Frontal cortex (tissue), 4 donors: Measurements from ENCODE around the gene NSMF. TPM values are rescaled to one million over a fixed set of nuclear protein-coding genes. Genes with fewer than 3 reads are reported as not detected.
A peak's percentile ranks its signal among the peaks of the same experiment; 100 is the strongest.
"Not testable (repeated sequence)": the region's sequence is repeated elsewhere in the genome, so short reads cannot be mapped to it uniquely, and the experiment has no call there.

Experiments used
- DNase-seq, 2 donors: peaks; one replicate each; pipeline ENCODE4 v3.0.0; 2012; ENCODE audit warnings: low spot score in 2 of 2
- FAIRE-seq: peaks from 2 replicates; lab custom pipeline; 2012; peaks lifted over from hg19 to GRCh38; lab: Jason Lieb, UNC
- total RNA-seq: library from RNA; depleted of rRNA; stranded (reverse); fragments of >200 nt; gene quantifications from one replicate; pipeline ENCODE4 v1.2.3, GENCODE V29; 2014
- donor health status: control.
- donor health status: control.
- donor health status: control.

The NSMF gene
- total RNA-seq, 1 donor from 2014 or later = 33.0 TPM

DNA sequence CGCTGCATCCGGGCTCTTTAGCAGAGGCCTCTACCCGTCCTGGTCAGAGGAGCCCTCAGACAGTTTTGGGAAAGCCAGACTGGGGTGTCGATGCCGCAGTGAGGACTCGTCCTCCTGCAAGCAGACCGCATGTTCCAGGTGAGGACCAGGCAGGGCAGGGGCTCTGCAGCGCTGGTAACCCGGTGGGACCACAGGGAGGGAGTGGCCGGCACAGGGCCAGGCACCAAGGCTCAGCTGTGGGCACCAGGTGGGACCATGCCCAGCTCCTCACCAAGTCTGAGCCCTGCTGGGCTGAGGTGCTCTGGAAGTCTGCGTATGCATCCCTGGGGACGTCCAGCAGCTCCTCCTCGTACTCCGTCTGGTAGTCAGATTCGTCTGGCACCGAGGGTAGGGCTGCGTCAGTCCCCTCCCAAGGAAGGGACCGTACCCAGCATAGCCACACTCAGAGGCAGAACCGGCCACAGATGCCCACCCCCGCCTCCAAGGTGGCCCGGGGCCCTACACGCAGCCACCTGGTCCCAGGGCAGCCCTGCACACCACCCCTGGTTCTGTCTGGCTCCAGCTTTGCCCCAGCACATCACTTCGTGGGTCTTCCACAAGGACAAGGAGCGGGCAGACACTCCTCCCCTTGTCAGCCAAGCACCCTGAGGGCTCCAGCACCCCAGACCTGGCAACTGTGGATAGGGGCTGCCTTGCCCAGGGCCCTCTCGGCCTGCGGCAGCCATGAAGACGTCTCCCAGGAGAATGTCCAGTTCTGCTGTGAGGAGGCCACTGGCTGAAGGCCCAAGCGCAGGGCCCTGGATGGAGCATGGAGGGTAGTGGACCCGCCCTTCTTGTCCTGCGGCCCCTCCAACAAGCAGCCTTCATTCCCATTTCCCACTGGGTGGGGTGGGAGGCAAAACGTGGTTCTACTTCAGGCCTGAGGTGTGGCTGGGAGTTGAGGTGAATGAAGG lies 1.5 kb upstream of the NSMF start:
- no peak for DNase-seq
- no peak for FAIRE-seq

DNA sequence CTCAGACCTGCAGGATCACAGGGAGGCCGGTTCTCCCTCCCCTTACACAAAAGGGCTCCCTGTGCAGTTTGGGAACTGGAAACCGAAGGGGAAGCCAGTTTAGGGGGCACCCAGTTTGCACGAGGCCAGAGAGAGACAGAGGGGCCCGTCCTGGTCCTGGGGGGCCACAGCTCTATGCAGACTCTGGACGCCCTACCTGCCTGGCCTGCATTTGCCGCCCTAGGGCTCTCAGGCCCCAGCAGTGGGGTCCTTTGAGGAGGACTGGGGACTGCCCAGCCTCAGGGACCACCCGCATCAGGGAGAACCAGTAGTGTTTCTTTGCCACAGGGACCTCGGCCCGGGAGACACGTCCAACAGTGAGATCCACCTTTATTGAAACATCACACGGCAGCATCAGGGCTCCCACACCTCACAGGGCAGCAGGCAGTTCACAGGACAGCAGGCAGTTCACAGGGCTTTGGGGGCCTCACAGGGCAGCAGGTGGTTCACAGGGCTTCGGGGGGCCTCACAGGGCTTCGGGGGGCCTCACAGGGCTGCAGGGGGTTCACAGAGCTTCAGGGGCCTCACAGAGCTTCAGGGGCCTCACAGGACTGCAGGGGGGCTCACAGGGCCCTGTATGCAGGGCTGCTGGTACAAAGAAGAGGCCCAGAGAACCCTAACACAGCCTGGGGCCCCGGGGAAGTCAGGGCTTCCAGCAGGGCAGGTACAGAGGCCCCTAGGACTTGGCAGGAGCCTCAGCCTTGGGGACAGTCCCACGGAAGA lies 648 bp upstream of the NSMF start:
- FAIRE-seq (no peak), DNase-seq (no peak)

DNA sequence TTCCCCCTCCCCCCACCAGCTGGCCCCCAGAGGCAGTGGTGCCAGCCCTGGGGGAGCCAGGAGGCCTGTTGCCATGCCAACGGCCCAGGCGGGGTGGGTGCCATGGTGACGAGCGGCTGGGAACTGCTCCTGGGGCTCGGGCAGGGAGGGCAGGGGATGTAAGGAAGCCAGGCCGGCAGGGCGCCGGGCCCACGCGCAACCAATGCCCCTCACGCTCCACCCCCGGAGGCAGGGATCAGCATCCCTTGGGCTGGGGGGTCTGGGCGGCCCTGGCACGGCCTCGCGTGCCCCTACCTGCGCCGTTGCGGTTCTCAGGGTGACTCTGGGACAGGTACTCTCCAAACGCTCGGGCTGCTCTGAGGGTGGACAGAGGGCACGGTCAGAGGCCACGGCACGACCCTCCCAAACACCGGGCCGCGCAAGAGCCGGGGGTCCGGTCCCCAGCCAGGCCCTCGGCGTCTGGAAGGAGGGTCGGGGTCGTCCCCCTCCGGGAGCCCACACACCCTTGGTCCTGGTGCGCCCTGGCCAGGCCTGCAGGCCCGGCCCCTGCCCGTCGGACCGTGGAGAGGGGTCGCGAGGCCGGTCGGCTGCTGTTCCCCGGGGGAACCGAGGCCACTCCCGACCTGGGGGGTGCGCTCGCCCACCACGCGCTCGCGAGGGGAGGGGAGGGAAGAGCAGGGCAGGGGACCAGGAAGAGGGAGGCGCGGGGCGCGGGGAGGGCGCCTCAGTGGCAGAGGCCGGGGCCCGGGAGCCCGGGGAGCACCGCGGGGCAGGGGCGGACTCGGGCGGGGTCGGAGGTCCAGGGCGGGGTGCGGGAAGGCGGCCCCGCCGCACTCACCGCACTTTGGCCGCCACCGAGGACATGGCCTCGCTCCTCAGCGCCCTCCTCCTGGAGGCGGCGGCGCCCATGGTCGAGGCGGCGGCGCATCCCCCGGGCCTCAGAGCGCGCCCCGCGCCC lies 661 bp downstream of the NSMF start:
- peak; percentile 79 to 86 for DNase-seq
- FAIRE-seq = no peak

DNA sequence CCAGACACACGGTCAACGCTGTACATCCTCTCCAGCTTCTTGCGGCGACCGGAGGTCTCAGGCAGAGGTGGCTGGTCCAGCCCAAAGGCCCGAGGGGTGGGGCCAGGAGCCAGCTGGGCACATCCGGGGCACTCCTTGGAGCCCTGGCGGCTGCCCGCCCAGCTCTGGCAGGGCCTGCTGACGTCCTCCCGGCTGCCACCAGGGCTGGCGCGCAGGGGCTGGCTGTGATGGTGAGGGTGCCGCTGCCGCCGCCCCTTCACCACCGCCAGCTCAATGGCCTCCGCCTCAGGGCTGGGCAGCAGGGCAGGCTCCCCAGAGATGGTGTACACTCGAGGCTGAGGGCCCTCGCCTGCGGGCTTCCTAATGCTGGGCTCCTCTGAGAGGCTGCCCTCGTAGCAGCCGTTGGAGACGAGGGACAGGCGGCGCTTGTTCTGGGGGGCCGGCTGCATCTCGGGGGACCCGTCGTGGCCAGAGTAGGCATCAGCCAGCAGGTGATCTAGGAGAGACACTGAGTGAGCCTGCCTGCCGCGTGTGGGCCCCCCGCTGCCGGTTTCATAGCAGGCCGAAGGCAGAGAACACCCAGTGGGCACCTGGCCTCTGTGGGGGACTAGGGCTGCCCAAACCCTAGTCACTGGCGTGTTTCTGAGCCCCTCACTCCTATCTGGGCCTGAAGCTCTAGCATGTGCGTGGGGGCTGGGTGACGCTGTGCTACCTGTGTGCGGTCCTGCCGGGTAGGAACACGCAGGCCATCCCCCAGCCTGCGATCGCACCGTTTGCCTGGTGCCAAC lies 1.5 kb downstream of the NSMF start:
- FAIRE-seq (no peak), DNase-seq (no peak)

DNA sequence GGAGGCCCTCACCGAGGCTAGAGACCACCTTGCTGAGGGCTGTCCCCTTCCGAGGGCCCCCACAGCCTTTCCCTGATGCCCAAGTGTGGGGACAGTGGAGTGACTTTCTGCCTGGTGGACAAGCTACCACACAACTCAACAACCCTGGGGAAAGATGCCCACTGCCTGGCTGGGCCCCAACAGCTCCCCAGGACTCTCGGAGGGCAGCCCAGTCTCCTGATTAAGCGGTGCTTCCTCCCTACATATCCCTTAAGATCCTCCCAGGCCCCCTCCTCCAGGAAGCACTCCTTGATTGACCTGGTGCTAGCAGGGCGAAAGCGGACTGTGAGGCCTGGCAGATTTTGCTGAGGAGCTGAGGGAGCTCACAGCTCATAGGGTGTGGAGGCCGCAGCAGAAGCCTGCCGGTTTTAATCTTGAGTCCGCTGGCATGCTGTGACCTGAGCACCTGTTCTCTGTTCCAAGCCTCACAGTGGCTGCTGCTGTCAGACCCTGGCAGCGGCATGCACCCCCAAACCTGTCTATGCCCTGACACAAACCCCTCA lies 2.2 kb downstream of the NSMF start:
- DNase-seq (no peak), FAIRE-seq (no peak)

DNA sequence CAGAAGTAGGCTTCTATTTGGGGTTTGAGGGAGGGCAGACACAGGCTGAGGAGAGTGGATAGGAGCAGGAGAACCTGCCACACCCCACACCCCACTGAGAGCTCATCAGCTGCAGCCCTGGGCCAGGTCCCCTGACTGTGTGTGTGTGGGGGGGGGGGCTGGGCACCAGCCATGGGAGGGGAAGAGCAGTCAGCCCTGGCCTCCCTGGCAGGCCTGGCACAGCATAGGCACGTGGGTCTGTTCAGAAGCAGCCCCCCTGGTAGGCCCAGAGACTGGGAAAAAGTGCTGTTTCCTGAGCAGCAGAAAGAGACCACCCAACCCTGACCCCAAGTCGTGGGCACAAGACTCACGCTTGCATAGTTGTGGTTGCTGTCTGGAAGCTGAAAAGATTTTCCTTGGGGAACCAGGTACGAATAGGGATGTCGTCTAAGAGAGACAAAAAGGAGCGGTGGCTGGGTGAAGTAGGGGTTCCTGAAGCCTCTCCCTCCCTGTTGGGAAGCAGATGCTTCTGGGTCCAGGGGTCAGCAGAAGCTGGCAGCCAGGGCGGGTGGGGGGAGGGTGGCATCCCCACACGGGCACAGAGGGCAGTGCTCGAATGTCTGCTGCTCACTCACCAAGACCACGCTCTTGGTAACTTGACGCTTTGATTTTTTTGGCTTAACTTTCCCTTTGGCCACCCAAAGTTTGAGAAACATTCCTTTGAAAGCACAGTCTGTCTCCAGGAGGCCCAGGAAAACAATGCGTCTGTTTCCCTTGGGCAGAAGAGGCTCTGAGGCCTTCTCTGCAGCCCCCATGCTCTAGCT lies 2.9 kb downstream of the NSMF start:
- DNase-seq (no peak), FAIRE-seq (no peak)

DNA sequence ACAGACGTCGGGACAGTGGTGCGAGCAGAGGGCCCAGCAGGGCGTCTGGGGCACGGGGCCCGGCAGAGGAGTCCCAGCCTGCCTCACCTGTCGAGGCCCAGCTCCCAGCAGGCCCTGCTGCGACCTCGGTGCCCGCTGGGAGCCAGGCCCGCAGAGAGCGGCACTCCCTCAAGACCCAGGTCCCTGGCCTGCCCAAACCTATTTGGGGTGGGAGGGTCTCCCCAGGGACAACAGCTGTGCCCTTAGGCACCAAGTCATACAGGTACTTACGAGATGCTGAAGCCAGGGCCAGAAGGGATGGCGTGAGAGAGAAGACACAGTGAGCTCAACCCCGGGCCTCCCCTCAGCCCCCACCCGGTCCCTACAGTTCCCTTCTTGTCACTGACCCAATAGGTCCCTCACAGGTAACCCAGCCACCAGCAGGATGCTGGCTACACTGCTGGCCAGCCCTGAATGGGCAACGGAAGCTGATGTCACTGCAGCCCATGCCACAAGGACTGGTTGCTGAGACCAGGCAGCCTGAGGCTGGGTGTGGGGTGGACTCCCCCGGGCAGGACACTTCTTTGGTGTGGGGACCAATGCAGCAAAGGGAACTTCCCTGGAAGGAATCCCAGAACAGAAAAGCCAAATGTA lies 3.7 kb downstream of the NSMF start:
- DNase-seq = no peak

DNA sequence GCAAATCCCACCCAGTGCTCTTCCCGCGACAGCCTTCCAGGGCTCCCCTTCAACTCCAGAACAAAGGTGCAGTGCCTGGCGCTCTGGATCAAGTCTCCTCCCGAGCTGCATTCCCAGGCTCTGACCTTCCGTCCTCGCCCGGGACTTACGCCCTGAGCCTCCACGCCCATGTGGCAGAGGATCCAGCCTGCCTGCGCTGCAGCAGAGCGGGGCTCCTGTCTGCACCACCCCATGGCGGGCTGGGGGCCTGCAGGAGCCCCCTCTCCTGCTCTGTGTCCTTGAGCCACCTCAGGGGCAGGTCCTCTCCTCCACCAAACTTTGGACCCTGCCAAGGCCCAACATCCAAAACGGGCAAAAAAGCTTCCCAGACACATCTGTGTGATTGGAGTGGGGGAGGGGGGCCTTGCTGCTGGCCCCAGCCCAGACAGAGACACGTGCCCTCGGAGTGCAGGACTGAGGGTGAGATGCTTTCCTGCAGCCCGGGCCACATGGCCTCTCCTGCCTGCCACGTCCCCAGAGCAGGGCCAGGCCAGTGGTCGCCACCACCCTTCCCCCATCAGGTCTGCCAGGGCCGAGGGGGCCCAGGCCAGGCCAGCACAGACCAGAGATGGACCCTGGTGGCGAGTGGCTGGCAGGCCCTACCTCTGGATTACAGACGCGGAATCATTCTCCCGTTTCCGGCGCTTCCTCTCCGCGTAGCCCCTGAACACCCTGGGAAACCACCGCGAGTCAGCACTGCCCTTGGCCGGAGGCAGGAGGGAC lies 4.4 kb downstream of the NSMF start:
- DNase-seq (no peak), FAIRE-seq (no peak)

More for the DNA sequence above, 3.7 kb downstream of the NSMF start:
- no peak for FAIRE-seq

DNA sequence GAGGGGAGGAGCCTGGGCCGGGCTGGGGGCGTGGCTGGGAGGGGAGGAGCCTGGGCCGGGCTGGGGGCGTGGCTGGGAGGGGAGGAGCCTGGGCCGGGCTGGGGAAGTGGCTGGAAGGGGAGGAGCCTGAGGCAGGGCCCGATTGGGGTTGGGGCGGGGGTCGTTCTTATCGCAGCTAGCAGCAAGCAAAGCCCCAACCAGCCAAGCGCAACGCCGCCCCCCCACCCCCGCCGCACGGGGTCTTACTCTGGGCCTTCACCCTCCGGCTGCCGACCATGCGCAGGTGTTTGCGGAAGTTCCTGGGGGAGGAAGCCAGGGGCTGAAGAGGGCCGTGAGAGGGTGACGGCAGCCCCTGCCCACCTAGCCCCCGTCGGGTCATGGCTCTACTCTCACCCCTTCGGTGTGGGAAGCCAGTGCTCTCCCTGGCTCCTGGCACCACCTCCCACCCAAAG lies 5.0 kb downstream of the NSMF start:
- DNase-seq = no peak
- no peak for FAIRE-seq

DNA sequence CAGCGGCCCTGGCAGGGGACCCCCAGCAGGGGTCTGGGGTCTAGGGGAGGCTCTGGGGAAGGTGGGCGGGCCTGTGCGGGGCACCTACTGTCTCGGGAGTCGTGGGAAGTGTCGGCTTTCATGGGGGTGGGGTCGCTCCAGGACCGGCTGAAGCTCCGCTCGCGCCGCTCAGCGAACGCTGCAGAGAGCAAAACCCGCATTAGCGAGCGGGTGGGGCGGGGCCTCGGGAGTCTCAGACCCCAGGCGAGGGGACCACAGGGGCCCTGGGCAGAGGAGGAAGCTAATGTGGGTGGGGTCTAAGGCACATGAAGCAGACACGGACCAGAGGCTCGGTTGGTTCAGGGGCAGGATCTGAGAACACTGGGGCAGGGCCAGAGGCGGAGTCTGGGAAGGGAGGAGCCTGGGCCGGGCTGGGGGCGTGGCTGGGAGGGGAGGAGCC lies 5.5 kb downstream of the NSMF start:
- FAIRE-seq (no peak), DNase-seq (peak in 1 of 2 donors; percentile 76)

DNA sequence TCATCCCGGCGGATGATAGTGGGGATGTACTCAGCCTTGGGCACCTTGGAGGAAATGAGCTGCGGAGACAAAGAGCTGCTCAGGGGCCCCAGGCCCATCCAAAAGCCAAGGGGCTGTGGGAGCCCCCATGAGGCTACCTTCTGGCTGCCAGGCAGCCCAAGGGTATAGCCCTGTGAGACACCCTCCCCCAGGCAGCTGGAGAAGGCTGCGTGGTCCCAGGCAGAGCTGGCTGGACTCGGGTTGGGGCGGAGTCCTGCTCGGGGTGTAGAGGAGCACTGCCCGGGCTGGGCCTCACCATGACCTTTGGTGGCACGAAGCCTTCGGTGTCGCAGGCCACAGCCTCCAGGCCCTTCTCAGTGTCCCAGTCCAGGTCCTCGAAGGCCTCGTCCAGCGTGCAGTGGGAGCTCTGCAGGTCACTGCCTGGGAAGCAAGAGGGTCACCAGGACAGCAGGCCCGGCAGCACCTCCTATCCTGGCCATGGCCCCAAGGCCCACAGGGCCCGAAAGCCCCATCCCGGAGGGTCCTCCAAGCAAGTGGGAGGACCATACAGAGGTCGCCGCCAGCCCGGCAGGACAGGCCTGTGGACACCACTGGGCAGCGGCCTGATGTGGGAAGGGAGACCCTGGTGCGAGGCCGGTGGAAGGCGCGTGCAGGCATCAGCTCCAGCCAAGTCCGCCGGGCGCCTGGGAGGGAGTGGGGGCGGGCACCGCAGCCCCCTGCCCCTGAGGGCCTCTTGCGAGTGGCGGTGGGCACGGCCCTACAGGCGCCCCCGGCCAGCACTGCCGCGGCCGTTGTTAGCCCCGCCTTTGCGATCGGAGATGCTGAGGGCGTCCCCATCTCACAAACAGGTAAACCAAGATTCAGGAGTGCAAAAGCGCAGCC lies 6.1 kb downstream of the NSMF start:
- DNase-seq = no peak
- no peak for FAIRE-seq

DNA sequence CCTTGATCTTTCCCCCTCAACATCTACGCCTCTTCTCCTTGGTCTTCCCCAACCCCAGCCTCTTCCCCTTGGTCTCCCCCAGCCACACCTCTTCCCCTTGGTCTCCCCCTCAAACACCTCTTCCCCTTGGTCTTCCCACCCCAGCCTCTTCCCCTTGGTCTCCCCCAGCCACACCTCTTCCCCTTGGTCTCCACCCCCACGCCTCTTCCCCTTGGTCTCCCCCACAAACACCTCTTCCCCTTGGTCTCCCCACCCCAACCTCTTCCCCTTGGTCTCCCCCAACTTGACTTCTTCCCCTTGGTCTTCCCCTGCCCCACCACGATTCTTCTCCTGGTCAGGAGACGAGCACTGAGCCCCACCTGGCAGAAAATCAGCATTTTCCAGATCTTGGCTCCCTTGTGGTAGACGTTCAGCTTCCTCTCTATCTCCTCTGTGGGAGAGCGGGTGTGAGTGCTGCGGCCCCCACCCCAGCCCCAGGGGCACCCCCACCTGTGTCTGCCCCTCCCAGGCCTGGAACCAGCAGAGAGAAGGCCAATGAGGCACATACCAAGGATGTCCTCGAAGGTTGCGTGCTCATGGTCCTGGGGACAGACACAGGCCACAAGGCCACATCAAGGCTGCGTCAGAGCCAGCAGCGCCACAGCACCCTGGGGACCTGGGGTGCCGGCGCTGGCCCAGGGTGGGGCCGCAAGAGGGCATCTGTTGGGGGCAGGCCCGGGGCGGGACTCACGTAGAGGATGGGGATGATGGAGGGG lies 7.0 kb downstream of the NSMF start:
- DNase-seq (no peak), FAIRE-seq (no peak)

DNA sequence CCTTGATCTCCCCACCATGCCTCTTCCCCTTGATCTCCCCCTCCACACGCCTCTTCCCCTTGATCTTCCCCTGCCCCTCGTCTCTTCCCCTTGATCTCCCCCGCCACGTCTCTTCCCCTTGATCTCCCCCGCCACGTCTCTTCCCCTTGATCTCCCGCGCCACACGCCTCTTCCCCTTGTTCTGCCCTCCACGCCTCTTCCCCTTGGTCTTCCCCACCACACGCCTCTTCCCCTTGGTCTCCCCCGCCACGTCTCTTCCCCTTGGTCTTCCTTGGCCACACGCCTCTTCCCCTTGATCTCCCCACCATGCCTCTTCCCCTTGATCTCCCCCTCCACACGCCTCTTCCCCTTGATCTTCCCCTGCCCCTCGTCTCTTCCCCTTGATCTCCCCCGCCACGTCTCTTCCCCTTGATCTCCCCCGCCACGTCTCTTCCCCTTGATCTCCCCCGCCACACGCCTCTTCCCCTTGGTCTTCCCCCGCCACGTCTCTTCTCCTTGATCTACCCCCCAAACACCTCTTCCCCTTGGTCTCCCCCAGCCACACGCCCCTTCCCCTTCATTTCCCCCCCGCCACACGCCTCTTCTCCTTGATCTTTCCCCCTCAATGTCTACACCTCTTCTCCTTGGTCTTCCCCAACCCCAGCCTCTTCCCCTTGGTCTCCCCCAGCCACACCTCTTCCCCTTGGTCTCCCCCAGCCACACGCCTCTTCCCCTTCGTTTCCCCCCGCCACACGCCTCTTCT lies 7.7 kb downstream of the NSMF start:
- not testable (repeated sequence) for FAIRE-seq, DNase-seq

DNA sequence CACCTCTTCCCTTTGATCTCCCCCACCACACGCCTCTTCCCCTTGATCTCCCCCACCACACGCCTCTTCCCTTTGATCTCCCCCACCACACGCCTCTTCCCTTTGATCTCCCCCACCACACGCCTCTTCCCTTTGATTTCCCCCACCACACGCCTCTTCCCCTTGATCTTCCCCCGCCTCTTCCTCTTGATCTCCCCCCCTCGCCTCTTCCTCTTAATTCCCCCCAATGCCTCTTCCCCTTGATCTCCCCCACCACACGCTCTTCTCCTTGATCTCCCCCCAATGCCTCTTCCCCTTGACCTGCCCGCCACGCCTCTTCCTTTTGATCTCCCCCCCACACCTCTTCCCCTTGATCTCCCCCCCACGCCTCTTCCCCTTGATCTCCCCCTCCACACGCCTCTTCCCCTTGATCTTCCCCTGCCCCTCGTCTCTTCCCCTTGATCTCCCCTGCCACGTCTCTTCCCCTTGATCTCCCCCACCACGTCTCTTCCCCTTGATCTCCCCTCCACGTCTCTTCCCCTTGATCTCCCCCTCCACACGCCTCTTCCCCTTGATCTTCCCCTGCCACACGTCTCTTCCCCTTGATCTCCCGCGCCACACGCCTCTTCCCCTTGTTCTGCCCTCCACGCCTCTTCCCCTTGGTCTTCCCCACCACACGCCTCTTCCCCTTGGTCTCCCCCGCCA lies 8.5 kb downstream of the NSMF start:
- not testable (repeated sequence) for DNase-seq, FAIRE-seq
